CD4-positive, alpha-beta T cell treated with Interleukin-10 for 1 hour (primary cell): Measurements from ENCODE around the gene ELAVL1.

Experiments
- DNase-seq: peaks from one replicate; pipeline ENCODE4 v3.0.0-alpha.2; 2020

The ELAVL1 gene

DNA sequence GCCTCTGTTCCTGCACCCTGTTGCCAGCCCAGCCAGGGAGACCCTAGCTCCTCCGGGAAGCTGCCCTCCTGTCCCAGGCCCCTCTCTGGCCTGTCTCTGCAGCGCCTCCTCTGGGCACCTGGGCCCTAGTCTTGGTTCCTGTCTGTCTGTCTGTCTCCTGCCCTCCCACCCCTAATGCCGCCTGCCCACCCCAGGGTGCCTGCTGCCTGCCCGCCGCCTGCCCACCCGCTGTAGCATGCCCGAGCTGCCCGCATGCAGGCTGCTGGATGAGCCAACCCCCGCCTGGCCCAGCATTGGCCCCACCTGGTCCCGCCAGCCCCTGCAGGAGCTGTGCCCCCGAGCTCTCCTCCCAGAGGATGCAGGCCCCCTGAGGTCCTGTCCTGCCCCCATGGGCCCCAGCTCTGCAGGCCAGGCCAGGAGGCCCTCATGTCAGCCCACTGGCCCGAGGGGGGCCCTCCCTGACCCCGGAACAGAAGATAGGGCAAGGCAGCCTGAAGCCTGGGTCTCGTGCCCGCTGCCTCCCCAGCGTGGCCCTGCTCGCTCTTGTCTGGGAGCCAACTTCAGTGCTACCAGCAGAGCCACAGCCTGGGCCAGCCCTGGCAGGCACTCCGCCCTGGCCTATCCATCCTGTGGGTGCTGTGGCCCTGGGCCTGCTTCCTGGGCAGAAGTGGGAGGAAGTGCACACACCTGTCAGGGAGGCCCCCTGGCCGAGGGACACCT is 96.5 kb downstream of the ELAVL1 start:
- DNase-seq: no peak
